D721Med (cell line): ENCODE results near the gene LRRC75A.
"Not testable (repeated sequence)": the region's sequence is repeated elsewhere in the genome, so short reads cannot be mapped to it uniquely, and the experiment has no call there.

Experiments used
- DNase-seq: peaks from one replicate; pipeline ENCODE4 v3.0.0; 2011; ENCODE audit warnings: low spot score; ENCODE audit not compliant: insufficient read length
- FAIRE-seq: peaks from 2 replicates; lab custom pipeline; 2011; peaks lifted over from hg19 to GRCh38; lab: Jason Lieb, UNC
- TF ChIP-seq, protein P1 (sequence below): IDR thresholded peaks from 2 replicates; pipeline ENCODE4 v1.5.1; 2012; ENCODE audit warnings: mild to moderate bottlenecking, control low read depth; ENCODE audit not compliant: insufficient read depth; ENCODE audit errors: missing control alignments

LRRC75A gene

DNA sequence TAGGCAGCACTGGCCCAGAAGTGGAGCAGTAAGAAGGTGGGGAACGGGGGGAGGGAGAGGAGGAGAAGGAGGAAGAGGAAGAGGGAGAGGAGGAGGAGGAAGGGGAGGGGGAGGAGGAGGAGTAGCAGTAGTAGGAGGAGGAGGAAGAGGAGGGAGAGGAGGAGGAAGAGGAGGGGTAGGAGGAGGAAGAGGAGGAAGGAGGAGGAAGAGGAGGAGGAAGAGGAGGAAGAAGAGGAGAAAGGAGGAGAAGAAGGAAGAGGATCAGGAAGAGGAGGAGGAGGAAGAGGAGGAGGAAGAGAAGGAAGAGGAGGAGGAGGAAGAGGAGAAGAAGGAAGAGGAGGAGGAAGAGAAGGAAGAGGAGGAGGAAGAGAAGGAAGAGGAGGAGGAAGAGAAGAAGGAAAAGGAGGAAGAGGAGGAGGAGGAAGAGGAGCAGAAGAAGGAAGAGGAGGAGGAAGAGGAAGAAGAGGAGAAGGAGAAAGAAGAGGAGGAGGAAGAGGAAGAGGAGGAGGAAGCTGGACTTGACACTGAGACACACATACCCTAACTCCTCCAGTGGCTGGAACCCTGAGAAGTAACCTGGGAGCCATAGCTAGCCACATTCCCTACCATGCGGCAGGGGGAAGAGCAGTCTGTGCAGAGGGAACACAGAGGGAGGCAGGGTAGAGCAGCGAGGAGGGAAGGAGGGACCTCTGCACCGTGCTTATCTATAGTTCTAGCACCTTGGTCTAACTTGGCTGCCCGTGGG lies 35.8 kb downstream of the LRRC75A start:
- TF ChIP-seq, protein P1, sequence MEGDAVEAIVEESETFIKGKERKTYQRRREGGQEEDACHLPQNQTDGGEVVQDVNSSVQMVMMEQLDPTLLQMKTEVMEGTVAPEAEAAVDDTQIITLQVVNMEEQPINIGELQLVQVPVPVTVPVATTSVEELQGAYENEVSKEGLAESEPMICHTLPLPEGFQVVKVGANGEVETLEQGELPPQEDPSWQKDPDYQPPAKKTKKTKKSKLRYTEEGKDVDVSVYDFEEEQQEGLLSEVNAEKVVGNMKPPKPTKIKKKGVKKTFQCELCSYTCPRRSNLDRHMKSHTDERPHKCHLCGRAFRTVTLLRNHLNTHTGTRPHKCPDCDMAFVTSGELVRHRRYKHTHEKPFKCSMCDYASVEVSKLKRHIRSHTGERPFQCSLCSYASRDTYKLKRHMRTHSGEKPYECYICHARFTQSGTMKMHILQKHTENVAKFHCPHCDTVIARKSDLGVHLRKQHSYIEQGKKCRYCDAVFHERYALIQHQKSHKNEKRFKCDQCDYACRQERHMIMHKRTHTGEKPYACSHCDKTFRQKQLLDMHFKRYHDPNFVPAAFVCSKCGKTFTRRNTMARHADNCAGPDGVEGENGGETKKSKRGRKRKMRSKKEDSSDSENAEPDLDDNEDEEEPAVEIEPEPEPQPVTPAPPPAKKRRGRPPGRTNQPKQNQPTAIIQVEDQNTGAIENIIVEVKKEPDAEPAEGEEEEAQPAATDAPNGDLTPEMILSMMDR: no peak
- DNase-seq (no peak), FAIRE-seq (no peak)

DNA sequence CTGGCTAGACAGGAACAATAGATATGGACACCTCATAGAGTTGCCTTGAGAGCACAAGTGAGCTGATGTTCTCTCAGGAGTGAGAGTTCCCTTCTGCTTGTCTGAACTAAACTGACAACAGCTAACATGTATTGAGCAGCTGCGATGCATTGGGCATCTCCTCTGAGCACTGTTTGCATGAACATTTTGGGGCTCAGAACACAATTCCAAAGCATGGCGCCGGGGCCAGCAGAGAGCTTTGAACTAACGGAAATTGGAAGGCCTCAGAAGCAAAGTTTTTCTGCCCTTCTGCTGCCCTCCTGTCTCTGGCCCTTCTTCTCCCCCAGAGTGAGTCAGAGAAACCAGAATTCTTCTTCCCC lies 38.5 kb downstream of the LRRC75A start:
- FAIRE-seq: no peak
- TF ChIP-seq, protein P1: no peak

DNA sequence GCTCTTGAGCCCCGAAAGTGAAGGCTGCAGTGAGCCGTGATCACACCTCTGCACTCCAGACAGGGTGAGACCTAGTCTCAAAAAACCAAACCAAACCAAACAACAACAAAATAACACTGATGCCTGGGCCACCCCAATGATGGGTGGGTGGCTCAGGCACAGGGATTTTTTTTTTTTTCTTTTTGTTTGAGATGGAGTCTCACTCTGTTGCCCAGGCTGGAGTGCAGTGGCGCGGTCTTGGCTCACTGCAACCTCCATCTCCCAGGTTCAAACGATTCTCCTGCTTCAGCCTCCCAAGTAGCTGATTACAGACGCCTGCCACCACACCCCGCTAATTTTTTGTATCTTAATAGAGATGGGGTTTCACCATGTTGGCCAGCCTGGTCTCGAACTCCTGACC lies 39.7 kb downstream of the LRRC75A start:
- FAIRE-seq, DNase-seq: not testable (repeated sequence)

More for the DNA sequence above, 38.5 kb downstream of the LRRC75A start:
- DNase-seq: no peak

DNA sequence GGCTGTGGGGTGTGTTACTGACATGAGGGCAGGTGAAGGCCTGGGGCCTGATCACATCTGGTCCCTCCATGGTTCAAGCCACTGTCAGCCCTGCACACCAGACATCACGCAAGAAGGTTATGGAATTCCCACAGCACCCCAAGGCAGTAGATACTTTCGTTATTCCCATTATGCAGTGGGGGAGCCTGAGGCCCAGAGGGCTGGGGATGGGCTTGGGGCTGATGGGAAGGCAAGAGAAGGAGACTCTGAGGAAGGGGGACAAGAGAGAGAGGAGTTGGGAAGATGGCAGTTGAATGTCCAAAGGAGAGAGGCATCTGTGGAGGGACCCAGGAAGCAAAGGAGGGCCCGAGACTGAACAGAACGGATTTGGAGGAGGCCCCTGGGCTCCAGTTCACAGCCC lies 42.0 kb downstream of the LRRC75A start:
- DNase-seq (no peak), FAIRE-seq (no peak)
- TF ChIP-seq, protein P1: no peak

DNA sequence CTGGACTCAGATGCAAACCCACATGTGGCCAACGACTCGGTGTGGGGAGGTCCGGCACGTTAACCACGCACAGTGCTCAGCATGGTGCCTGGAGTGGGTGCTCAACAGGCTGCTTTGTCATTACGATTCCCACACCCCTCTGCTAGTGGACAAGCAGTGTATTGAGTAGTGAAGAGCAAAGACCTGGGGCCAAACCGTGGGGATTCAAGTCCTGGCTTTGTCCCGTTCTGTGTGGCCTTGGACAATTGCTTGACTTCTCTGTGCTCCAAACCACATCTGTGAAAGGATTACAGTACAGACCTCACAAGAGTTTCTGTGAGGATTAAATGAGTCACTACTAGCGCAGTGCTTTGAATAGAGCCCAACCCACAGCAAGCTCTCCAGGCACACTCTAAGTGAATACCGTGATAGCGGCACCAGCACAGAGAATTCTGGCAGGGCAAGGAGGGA lies 42.8 kb downstream of the LRRC75A start:
- TF ChIP-seq, protein P1: no peak
- no peak for FAIRE-seq
- no peak for DNase-seq

DNA sequence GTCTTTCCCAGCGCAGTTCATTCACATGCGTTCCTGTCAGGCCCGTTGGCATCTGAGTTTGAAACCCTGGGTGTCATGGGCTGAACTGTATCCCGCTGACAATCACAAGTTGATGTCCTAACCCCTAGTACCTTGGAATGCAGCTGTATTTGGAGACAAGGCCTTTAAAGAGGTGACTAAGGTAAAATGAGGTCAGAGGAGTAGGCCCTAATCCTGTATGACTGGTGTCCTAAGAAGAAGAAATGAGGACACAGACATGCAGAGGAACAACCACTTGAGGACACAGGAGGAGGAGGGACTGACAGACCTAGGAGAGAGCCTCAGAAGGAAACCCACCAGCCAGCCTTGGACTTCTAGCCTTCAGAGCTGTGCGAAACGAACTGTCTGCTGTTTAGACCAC lies 43.5 kb downstream of the LRRC75A start:
- no peak for FAIRE-seq

DNA sequence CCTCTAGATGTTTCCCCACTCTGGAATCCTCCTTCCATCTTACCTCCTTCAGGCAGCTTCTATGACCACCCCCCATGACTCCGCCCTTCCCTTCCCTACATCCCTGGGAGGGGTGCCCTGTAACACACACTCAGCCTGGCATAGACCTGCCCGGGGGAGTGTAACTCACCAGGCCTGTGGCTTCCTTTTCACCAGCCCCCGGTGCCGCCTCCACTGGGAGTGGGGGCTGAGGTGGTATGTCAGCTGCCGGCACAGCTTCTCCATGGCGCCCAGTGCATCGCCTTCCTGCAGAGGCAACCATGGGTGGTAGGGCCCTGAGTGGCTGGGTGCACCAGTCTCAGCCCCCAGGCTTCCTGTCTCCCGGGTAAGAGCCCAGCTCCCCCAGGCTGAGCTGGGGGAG lies 44.3 kb downstream of the LRRC75A start:
- TF ChIP-seq, protein P1: no peak
- no peak for FAIRE-seq
- no peak for DNase-seq

More for the DNA sequence above, 43.5 kb downstream of the LRRC75A start:
- TF ChIP-seq, protein P1: no peak
- no peak for DNase-seq
